T-cell (primary cell): ENCODE data around the gene TEX14. TPM values are rescaled to one million over a fixed set of nuclear protein-coding genes. Genes with fewer than 3 reads are reported as not detected.
A peak's percentile ranks its signal among the peaks of the same experiment; 100 is the strongest.
"Not testable (repeated sequence)": the region's sequence is repeated elsewhere in the genome, so short reads cannot be mapped to it uniquely, and the experiment has no call there.

Experiments
- ATAC-seq, 4 experiments: fragments of 200-7000 bp in 3 of 4; fragments of 150-1000 bp in 1 of 4; cut with Tn5 transposase; replicated peaks in 1 of 4; 1 replicate in 3 of 4; 2 replicates in 1 of 4; pipeline ENCODE4 v1.10.0; 2021; ENCODE audit warnings: moderate library complexity in 3 of 4, mild to moderate bottlenecking in 2 of 4, moderate number of reproducible peaks in 1 of 4
- CTCF ChIA-PET, 2 donors: fragments of 300-600 bp; sonication (Branson Sonifier 250); formaldehyde crosslinking; loops; one replicate each; lab custom pipeline; 2022; ENCODE audit warnings: antibody characterized with exemption in 2 of 2; lab: Charles Lee
- POLR2A ChIA-PET, 2 donors: fragments of 300-600 bp; sonication (Branson Sonifier 250); formaldehyde crosslinking; loops; one replicate each; lab custom pipeline; 2022; ENCODE audit warnings: antibody characterized with exemption in 2 of 2; lab: Charles Lee
- DNase-seq, 35 experiments: peaks; one replicate each; pipeline versions ENCODE4 v3.0.0 to v3.0.0-alpha.2; 2013 to 2023
- H3K27ac ChIP-seq: one replicate; pipeline ENCODE4 v1.5.1; 2013; ENCODE audit warnings: low read length
- H3K27me3 ChIP-seq, 2 experiments: replicated peaks in 1 of 2; 1 replicate in 1 of 2; 2 replicates in 1 of 2; pipeline versions ENCODE4 v1.6.1 to v1.7.0; 2013; ENCODE audit warnings: low read length in 1 of 2, mixed read lengths in 1 of 2; ENCODE audit not compliant: control insufficient read depth in 2 of 2, insufficient read depth in 2 of 2; ENCODE audit errors: extremely low read depth in 1 of 2
- H3K36me3 ChIP-seq, 2 donors: 1 replicate in 1 of 2; 2 replicates in 1 of 2; pipeline versions ENCODE4 v1.6.1 to v1.7.0; 2013; ENCODE audit warnings: low read length in 1 of 2; ENCODE audit not compliant: control insufficient read depth in 2 of 2, insufficient read depth in 1 of 2; ENCODE audit errors: extremely low read depth in 1 of 2
- H3K4me1 ChIP-seq, 2 experiments: 1 replicate in 1 of 2; 2 replicates in 1 of 2; pipeline versions ENCODE4 v1.6.1 to v1.7.0; 2013; ENCODE audit warnings: low read length in 2 of 2, mixed read lengths in 1 of 2; ENCODE audit not compliant: insufficient read depth in 2 of 2, control insufficient read depth in 1 of 2; ENCODE audit errors: extremely low read depth in 1 of 2
- H3K4me3 ChIP-seq, 2 donors: 1 replicate in 1 of 2; 2 replicates in 1 of 2; pipeline versions ENCODE4 v1.5.1 to v1.7.0; 2013; ENCODE audit warnings: mild to moderate bottlenecking in 2 of 2, low read length in 1 of 2, moderate library complexity in 1 of 2; ENCODE audit not compliant: control insufficient read depth in 1 of 2; ENCODE audit errors: extremely low read depth in 1 of 2
- H3K9me3 ChIP-seq: 2 replicates; pipeline ENCODE4 v1.7.0; 2013
- H3K27ac Mint-ChIP-seq, 2 donors: one replicate each; pipeline ENCODE4 v1.8.0; 2020 to 2021; ENCODE audit warnings: mild to moderate bottlenecking in 2 of 2, mixed read lengths in 2 of 2
- H3K27me3 Mint-ChIP-seq, 2 donors: one replicate each; pipeline ENCODE4 v1.8.0; 2021 to 2022; ENCODE audit warnings: mixed read lengths in 2 of 2
- H3K36me3 Mint-ChIP-seq: one replicate; pipeline ENCODE4 v1.8.0; 2021; ENCODE audit warnings: mixed read lengths
- H3K4me1 Mint-ChIP-seq, 3 donors: one replicate each; pipeline ENCODE4 v1.8.0; 2020 to 2022; ENCODE audit warnings: mixed read lengths in 3 of 3, mild to moderate bottlenecking in 1 of 3
- H3K4me3 Mint-ChIP-seq, 3 donors: one replicate each; pipeline ENCODE4 v1.8.0; 2020 to 2022; ENCODE audit warnings: mild to moderate bottlenecking in 3 of 3, mixed read lengths in 3 of 3, moderate library complexity in 3 of 3
- H3K9me3 Mint-ChIP-seq, 3 donors: one replicate each; pipeline ENCODE4 v1.8.0; 2020 to 2022; ENCODE audit warnings: mixed read lengths in 3 of 3
- WGBS: methylation state at CpG from one replicate; pipeline ENCODE4 v1.1.5; 2013; ENCODE audit warnings: missing lambda C conversion rate; ENCODE audit not compliant: insufficient coverage; 5-methylcytosine and 5-hydroxymethylcytosine counted together
- total RNA-seq, 35 experiments: library from RNA in 6 of 35; stranded (reverse) in 6 of 35; fragments of 120-200 nt in 1 of 35; gene quantifications; one replicate each; pipeline versions ENCODE4 v1.2.1 to v1.2.4 and lab custom pipeline; 2013 to 2026

Gene TEX14
- total RNA-seq, 5 donors from 2014 or later (not counting 1 experiment from before 2014, with no cell fraction given) = 0.59 to 1.2 (median 0.73) TPM

DNA sequence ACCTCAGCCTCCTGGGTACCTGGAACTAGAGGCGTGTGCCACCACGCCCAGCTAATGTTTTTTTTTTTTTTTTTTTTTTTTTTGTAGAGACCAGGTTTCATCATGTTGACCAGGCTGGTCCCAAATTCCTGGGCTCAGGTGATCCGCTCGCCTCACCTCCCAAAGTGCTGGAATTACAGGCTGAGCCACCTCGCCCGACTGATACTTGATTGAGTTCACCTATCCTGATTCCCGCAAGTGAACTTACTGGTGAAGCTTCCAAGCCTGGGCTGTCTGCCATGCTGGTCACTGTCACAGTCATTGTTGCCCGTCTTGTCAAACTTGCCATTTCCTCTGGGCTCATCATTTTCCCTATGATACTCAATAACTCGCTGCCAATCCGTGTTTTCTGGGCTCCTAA is 106.3 kb downstream of the TEX14 start:
- DNase-seq = no peak
- Histone ChIP-seq H3K36me3 (no peaks in the 10 kb centered on the region), H3K27me3 (no peaks in the 10 kb centered on the region), H3K4me1 (peaks cover 0 to 4% of the 10 kb centered on the region in 2 experiments), H3K27ac (no peak overlapping the region), H3K4me3 (no peak overlapping the region), H3K9me3 (no peaks in the 10 kb centered on the region)
- ChIA-PET CTCF (interaction anchor here (0.6 to 2.0 kb wide), 5 partner anchors 47 to 419 kb away, joined by 4 to 10 read pairs (median 6); partner anchors contain the start of gene OR4D2 (in 1 of the 2)), POLR2A (interaction anchor here in 1 of 2 donors (0.6 kb wide), 1 partner anchor 798 kb away, joined by 3 read pairs; no protein-coding TSS in a partner anchor)
- Mint-ChIP-seq H3K4me1 (peaks cover 0 to 2% (median 2%) of the 10 kb centered on the region in 3 donors), H3K9me3 (no peaks in the 10 kb centered on the region), H3K27me3 (no peaks in the 10 kb centered on the region), H3K4me3 (no peak overlapping the region), H3K27ac (no peak overlapping the region), H3K36me3 (no peaks in the 10 kb centered on the region)
- WGBS = 90% methylated on average over 8 of the region's 10 CpGs
- ATAC-seq = no peak

DNA sequence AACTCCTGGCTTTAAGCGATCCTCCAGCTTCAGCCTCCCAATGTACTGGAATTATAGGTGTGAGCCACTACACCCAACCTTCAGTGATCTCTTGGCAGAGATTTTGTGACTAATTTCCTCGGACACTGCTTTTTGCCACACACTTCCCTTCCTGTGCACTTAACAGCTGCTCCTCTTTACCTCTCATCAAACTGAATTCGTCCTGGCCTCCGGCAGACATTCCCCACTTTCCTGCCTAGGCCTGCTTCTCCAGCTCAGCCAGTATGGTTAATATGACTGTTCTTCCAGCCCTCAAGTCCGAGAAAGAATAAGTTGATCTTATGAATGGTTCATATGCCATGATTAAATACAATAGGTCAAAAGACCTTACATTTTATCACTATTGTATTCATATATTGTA is 108.4 kb downstream of the TEX14 start:
- Histone ChIP-seq H3K4me1 (peaks cover 0 to 4% of the 10 kb centered on the region in 2 experiments), H3K27me3 (no peaks in the 10 kb centered on the region), H3K36me3 (no peaks in the 10 kb centered on the region), H3K9me3 (no peaks in the 10 kb centered on the region), H3K27ac (no peak overlapping the region), H3K4me3 (no peak overlapping the region)
- DNase-seq (no peak), ATAC-seq (no peak)
- no peak overlapping the region for H3K4me3 Mint-ChIP-seq
- WGBS = 100% methylated on average over 2 of the region's 5 CpGs
- H3K36me3 Mint-ChIP-seq = no peaks in the 10 kb centered on the region
- no peaks in the 10 kb centered on the region for H3K27me3 Mint-ChIP-seq
- H3K27ac Mint-ChIP-seq = no peak overlapping the region
- CTCF ChIA-PET = no interaction called here
- no peaks in the 10 kb centered on the region for H3K9me3 Mint-ChIP-seq
- peaks cover 0 to 2% (median 2%) of the 10 kb centered on the region in 3 donors for H3K4me1 Mint-ChIP-seq
- POLR2A ChIA-PET = no interaction called here

GRCh38 chr17:58582718-58583117 is 109.1 kb downstream of the TEX14 start:
- WGBS = 87% methylated on average over 5 of the region's 7 CpGs
- H3K4me1 Mint-ChIP-seq, ATAC-seq, POLR2A ChIA-PET, DNase-seq, H3K27ac ChIP-seq, H3K4me1 ChIP-seq, H3K36me3 ChIP-seq, H3K9me3 ChIP-seq, H3K36me3 Mint-ChIP-seq, H3K4me3 Mint-ChIP-seq, H3K27ac Mint-ChIP-seq, H3K9me3 Mint-ChIP-seq, H3K27me3 ChIP-seq, H3K27me3 Mint-ChIP-seq, H3K4me3 ChIP-seq: not testable (repeated sequence)
- CTCF ChIA-PET = interaction anchor here in 1 of 2 donors (0.6 kb wide), 1 partner anchor 340 kb away, joined by 4 read pairs; no protein-coding TSS in a partner anchor

DNA sequence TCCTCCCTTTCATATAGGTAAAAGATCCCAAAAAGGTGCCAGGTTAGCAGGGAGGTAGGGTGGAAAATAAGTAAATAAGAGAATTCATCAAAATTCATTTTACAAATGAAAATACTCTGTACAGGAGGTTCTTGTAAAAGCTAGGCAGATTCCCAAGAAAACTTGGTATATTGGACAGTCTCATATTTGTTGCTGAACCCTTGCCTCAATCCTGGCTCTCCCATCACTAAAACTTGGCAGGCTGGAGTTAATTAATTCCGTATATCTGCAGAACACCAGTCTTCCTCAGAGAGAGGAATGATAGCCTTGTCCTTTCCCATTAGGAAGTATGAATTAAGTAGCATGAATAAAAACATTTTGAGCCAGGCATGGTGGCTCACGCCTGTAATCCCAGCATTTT is 111.2 kb downstream of the TEX14 start:
- no peak overlapping the region for H3K27ac ChIP-seq
- Mint-ChIP-seq H3K9me3 (no peaks in the 10 kb centered on the region), H3K27ac (no peak overlapping the region), H3K27me3 (no peaks in the 10 kb centered on the region), H3K4me1 (no peaks in the 10 kb centered on the region), H3K4me3 (no peak overlapping the region), H3K36me3 (no peaks in the 10 kb centered on the region)
- no peak overlapping the region for H3K4me3 ChIP-seq
- POLR2A ChIA-PET = no interaction called here
- DNase-seq = no peak
- WGBS = no CpG with 5 or more reads among the region's 2 CpGs
- H3K9me3 ChIP-seq = no peaks in the 10 kb centered on the region
- no peaks in the 10 kb centered on the region for H3K4me1 ChIP-seq
- CTCF ChIA-PET = interaction anchor here in 1 of 2 donors (0.7 kb wide), 1 partner anchor 176 kb away, joined by 5 read pairs; no protein-coding TSS in a partner anchor
- no peaks in the 10 kb centered on the region for H3K36me3 ChIP-seq
- no peak for ATAC-seq
- no peaks in the 10 kb centered on the region for H3K27me3 ChIP-seq

- Mint-ChIP-seq H3K27ac (no peak overlapping the region), H3K4me1 (no peaks in the 10 kb centered on the region), H3K27me3 (no peaks in the 10 kb centered on the region), H3K9me3 (no peaks in the 10 kb centered on the region), H3K36me3 (no peaks in the 10 kb centered on the region), H3K4me3 (no peak overlapping the region)
- peak in 33 of 35 experiments; percentile 0 to 64 (median 35) for DNase-seq
- peak in 1 of 4 experiments; percentile 51 for ATAC-seq
- Histone ChIP-seq H3K27me3 (no peaks in the 10 kb centered on the region), H3K9me3 (no peaks in the 10 kb centered on the region), H3K4me1 (no peaks in the 10 kb centered on the region), H3K4me3 (no peak overlapping the region), H3K36me3 (no peaks in the 10 kb centered on the region), H3K27ac (no peak overlapping the region)
- ChIA-PET POLR2A (interaction anchor here in 1 of 2 donors (1.0 kb wide), 1 partner anchor 54 kb away, joined by 3 read pairs; no protein-coding TSS in a partner anchor), CTCF (interaction anchor here in 1 of 2 donors (0.6 to 1.7 kb wide), 4 partner anchors 11 to 1693 kb away, joined by 3 to 5 read pairs (median 3); no protein-coding TSS in a partner anchor)
- WGBS = 0% methylated on average over 3 of the region's 7 CpGs
Observed at GRCh38 chr17:58577696-58578095, 114.1 kb downstream of the TEX14 start.

- Histone ChIP-seq H3K27ac (no peak overlapping the region), H3K9me3 (no peaks in the 10 kb centered on the region), H3K4me1 (no peaks in the 10 kb centered on the region), H3K36me3 (no peaks in the 10 kb centered on the region), H3K27me3 (no peaks in the 10 kb centered on the region), H3K4me3 (no peak overlapping the region)
- CTCF ChIA-PET = interaction anchor here in 1 of 2 donors (1.0 to 1.7 kb wide), 3 partner anchors 12 to 434 kb away, joined by 3 to 5 read pairs (median 3); no protein-coding TSS in a partner anchor
- WGBS = 40% methylated on average over 1 of the region's 3 CpGs
- H3K4me1 Mint-ChIP-seq = no peaks in the 10 kb centered on the region
- ATAC-seq (no peak), DNase-seq (no peak)
- no peaks in the 10 kb centered on the region for H3K27me3 Mint-ChIP-seq
- H3K9me3 Mint-ChIP-seq = no peaks in the 10 kb centered on the region
- H3K27ac Mint-ChIP-seq = no peak overlapping the region
- H3K36me3 Mint-ChIP-seq = no peaks in the 10 kb centered on the region
- H3K4me3 Mint-ChIP-seq = no peak overlapping the region
- POLR2A ChIA-PET = no interaction called here
Observed at GRCh38 chr17:58576679-58577367, 115.0 kb downstream of the TEX14 start.
